ENCODE results near the gene FZR1.

Gene FZR1

GRCh38 chr19:3510727-3511126 lies 4.6 kb downstream of the FZR1 start:
- TF ChIP-seq, protein P1, sequence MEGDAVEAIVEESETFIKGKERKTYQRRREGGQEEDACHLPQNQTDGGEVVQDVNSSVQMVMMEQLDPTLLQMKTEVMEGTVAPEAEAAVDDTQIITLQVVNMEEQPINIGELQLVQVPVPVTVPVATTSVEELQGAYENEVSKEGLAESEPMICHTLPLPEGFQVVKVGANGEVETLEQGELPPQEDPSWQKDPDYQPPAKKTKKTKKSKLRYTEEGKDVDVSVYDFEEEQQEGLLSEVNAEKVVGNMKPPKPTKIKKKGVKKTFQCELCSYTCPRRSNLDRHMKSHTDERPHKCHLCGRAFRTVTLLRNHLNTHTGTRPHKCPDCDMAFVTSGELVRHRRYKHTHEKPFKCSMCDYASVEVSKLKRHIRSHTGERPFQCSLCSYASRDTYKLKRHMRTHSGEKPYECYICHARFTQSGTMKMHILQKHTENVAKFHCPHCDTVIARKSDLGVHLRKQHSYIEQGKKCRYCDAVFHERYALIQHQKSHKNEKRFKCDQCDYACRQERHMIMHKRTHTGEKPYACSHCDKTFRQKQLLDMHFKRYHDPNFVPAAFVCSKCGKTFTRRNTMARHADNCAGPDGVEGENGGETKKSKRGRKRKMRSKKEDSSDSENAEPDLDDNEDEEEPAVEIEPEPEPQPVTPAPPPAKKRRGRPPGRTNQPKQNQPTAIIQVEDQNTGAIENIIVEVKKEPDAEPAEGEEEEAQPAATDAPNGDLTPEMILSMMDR (conservative IDR thresholded peaks at IDR 0.05; ENCODE audit: low read depth, low read length) = no peak
- H3K36me3 ChIP-seq (ENCODE audit: insufficient read depth) = no peaks in the 10 kb centered on the region
- H3K27me3 ChIP-seq (ENCODE audit: insufficient read depth, low read depth) = no peaks in the 10 kb centered on the region
- no peaks in the 10 kb centered on the region for H4K20me1 ChIP-seq (ENCODE audit: insufficient read depth)
- peaks cover 42% of the 10 kb centered on the region for H3K79me2 ChIP-seq (ENCODE audit: insufficient read depth, low read depth)
- H3K4me1 ChIP-seq (ENCODE audit: low read depth, poor library complexity, severe bottlenecking) = peaks cover 8% of the 10 kb centered on the region
- H3K9ac ChIP-seq = no peak overlapping the region
- H3K4me3 ChIP-seq (IDR thresholded peaks at IDR 0.05; ENCODE audit: insufficient read depth, low read depth, low read length) = no peak overlapping the region
- H2AFZ ChIP-seq (ENCODE audit: low read depth) = no peak overlapping the region
- H3K27ac ChIP-seq = no peak overlapping the region
- H3K4me2 ChIP-seq = no peak overlapping the region

DNA sequence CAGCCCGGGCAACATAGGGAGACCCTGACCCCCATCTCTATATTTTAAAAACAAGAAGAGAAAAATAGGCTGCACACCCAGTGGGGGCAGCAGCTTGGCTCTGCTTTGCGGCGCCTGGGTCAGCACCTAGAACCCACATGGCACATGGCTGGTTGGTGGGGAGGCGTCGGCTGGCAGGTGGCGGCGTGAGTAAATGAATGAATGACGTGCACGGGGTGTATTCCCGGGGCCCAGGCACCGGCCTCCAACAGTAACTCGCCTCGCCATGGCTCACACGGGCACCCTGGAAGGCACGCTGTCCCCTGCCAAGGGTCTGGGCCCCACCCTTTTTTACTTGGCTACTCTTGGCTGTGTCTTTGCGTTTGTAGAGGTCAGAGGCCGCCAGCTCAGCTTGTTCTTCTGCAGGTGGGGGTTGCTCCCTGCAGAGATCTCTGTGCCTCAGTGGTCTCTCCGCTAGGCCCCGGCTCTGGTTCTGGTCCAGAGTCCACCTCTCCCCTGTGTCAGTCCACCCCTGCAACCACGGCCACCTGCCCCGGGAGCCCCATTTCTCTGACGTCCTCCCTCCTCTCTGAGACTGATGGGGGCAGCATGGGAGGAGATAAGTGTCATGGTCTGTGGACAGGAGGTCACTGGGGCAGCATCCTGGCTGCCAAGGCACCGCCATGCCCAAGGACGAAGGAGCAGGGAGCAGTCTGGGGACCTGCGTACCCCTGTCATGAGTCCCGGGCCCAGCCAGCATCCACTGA lies 5.6 kb downstream of the FZR1 start:
- Histone ChIP-seq H3K4me2 (no peak overlapping the region), H3K27ac (no peak overlapping the region), H3K79me2 (ENCODE audit: insufficient read depth, low read depth) (peaks cover 43% of the 10 kb centered on the region), H3K27me3 (ENCODE audit: insufficient read depth, low read depth) (no peaks in the 10 kb centered on the region), H2AFZ (ENCODE audit: low read depth) (no peak overlapping the region), H4K20me1 (ENCODE audit: insufficient read depth) (no peaks in the 10 kb centered on the region), H3K4me1 (ENCODE audit: low read depth, poor library complexity, severe bottlenecking) (peaks cover 12% of the 10 kb centered on the region), H3K4me3 (IDR thresholded peaks at IDR 0.05; ENCODE audit: insufficient read depth, low read depth, low read length) (no peak overlapping the region), H3K9ac (no peak overlapping the region), H3K36me3 (ENCODE audit: insufficient read depth) (no peaks in the 10 kb centered on the region)
- TF ChIP-seq, protein P1 (conservative IDR thresholded peaks at IDR 0.05; ENCODE audit: low read depth, low read length) = no peak

DNA sequence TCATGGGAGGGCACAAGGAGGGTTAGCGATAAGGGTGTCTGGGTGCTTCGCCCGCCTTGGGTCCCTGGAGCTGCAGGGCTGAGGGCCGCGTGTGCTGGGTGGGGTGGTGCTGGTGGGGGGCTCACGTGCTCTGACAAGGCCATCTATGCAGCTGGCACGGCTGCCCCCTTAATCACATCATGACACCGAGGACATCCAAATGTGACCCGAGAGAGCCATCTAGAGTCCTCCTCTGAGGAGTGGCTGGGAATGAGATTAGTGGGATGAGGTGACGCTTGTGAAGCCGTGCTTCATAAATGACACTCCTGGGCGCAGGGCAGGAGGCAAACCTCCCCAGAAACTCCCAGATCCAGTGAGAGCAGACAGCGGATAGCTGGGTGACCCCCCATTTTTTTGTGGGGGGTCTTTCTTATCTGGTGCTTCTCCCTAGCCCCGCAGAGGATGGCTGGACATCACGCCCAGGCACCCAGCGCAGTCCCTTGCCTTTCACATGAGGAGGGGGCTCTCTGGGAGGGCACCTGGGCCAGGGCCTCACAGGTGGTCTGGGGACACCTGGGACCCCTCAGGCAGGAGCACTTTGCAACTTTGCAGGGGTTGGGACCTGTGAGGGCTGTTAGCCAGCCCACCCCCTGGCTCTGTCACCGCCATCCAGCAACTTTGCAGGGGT lies 6.6 kb downstream of the FZR1 start:
- TF ChIP-seq, protein P1 (conservative IDR thresholded peaks at IDR 0.05; ENCODE audit: low read depth, low read length) = no peak
- no peak overlapping the region for H3K27ac ChIP-seq
- no peak overlapping the region for H2AFZ ChIP-seq (ENCODE audit: low read depth)
- H3K4me3 ChIP-seq (IDR thresholded peaks at IDR 0.05; ENCODE audit: insufficient read depth, low read depth, low read length) = no peak overlapping the region
- peaks cover 16% of the 10 kb centered on the region for H3K4me1 ChIP-seq (ENCODE audit: low read depth, poor library complexity, severe bottlenecking)
- no peaks in the 10 kb centered on the region for H3K36me3 ChIP-seq (ENCODE audit: insufficient read depth)
- no peaks in the 10 kb centered on the region for H4K20me1 ChIP-seq (ENCODE audit: insufficient read depth)
- no peak overlapping the region for H3K9ac ChIP-seq
- no peaks in the 10 kb centered on the region for H3K27me3 ChIP-seq (ENCODE audit: insufficient read depth, low read depth)
- H3K4me2 ChIP-seq = no peak overlapping the region
- peaks cover 44% of the 10 kb centered on the region for H3K79me2 ChIP-seq (ENCODE audit: insufficient read depth, low read depth)

GRCh38 chr19:3513229-3514140 lies 7.4 kb downstream of the FZR1 start:
- no peak overlapping the region for H3K9ac ChIP-seq
- H3K4me1 ChIP-seq (ENCODE audit: low read depth, poor library complexity, severe bottlenecking) = peaks cover 14% of the 10 kb centered on the region
- no peak overlapping the region for H2AFZ ChIP-seq (ENCODE audit: low read depth)
- H3K27me3 ChIP-seq (ENCODE audit: insufficient read depth, low read depth) = no peaks in the 10 kb centered on the region
- no peak overlapping the region for H3K4me2 ChIP-seq
- H3K4me3 ChIP-seq (IDR thresholded peaks at IDR 0.05; ENCODE audit: insufficient read depth, low read depth, low read length) = no peak overlapping the region
- H3K36me3 ChIP-seq (ENCODE audit: insufficient read depth) = no peaks in the 10 kb centered on the region
- H4K20me1 ChIP-seq (ENCODE audit: insufficient read depth) = no peaks in the 10 kb centered on the region
- H3K79me2 ChIP-seq (ENCODE audit: insufficient read depth, low read depth) = peaks cover 39% of the 10 kb centered on the region
- no peak overlapping the region for H3K27ac ChIP-seq
- TF ChIP-seq, protein P1 (conservative IDR thresholded peaks at IDR 0.05; ENCODE audit: low read depth, low read length) = no peak

Data from KMS-11 (cell line).